ENCODE results near the gene COPS7A. TPM values are rescaled to one million over a fixed set of nuclear protein-coding genes. Genes with fewer than 3 reads are reported as not detected.

Gene COPS7A
- total and polyA plus RNA-seq, 9 of the 15 experiments (the other 6 are each of a cell fraction or from before 2014, with no cell fraction given) = 12.7 to 36.0 (median 24.3) TPM

- TF ChIP-seq FOXJ2 (tag; IDR thresholded peaks at IDR 0.05) = peak; percentile 71; the same call in 1 of the 2 replicates
- TF ChIP-seq IFI16 (CRISPR knock-in tag; IDR thresholded peaks at IDR 0.05) = no peak
- peak; percentile 92 for TF ChIP-seq HNRNPLL (IDR thresholded peaks at IDR 0.05; ENCODE audit: low read depth, low read length, poor library complexity, severe bottlenecking)
- TF ChIP-seq CBFB (CRISPR knock-in tag; IDR thresholded peaks at IDR 0.05) = no peak
- no peak for TF ChIP-seq ZNF76 (CRISPR knock-in tag; IDR thresholded peaks at IDR 0.05; ENCODE audit: borderline replicate concordance)
- TF ChIP-seq KLF1 (tag; IDR thresholded peaks at IDR 0.05) = peak; percentile 83
- TF ChIP-seq HMBOX1 (IDR thresholded peaks at IDR 0.05) = no peak
- no peak for TF ChIP-seq GATAD2B (IDR thresholded peaks at IDR 0.05; ENCODE audit: borderline replicate concordance)
- 0 out of 2 replicates have a peak, but pooled peaks have one; percentile 40 for TF ChIP-seq TARDBP (IDR thresholded peaks at IDR 0.05)
- TF ChIP-seq AFF4 (CRISPR knock-in tag; IDR thresholded peaks at IDR 0.05) = peak; percentile 82; the same call in 1 of the 2 replicates
- no peak for TF ChIP-seq RAD21 (CRISPR knock-in tag; conservative IDR thresholded peaks at IDR 0.05 in 1 of 2, IDR thresholded peaks at IDR 0.05 in 1 of 2)
- peak; percentile 79 for TF ChIP-seq HCFC1 (IDR thresholded peaks at IDR 0.05; ENCODE audit: low read depth, low read length)
- peak; percentile 73 to 77; a peak in 3 of 4 replicates for TF ChIP-seq MLLT1 (IDR thresholded peaks at IDR 0.05)
- TF ChIP-seq HMG20A (CRISPR knock-in tag; conservative IDR thresholded peaks at IDR 0.05) = no peak
- no peak for TF ChIP-seq U2AF2 (optimal IDR thresholded peaks at IDR 0.05; ENCODE audit: low read depth, low read length)
- peak; percentile 6 for TF ChIP-seq POU5F1 (IDR thresholded peaks at IDR 0.05; ENCODE audit: borderline replicate concordance, low read depth, low read length, partially characterized antibody)
- TF ChIP-seq ZHX1 (conservative IDR thresholded peaks at IDR 0.05; ENCODE audit: low read length) = no peak
- TF ChIP-seq ZNF785 (CRISPR knock-in tag; IDR thresholded peaks at IDR 0.05) = no peak
These were observed at the start of gene COPS7A (continued) for GRCh38 chr12:6723607-6724408.

Data from K562 (cell line).